ENCODE measurements around the gene OR10G3. TPM values are rescaled to one million over a fixed set of nuclear protein-coding genes. Genes with fewer than 3 reads are reported as not detected.

OR10G3 gene
- total and polyA plus RNA-seq, 2 of the 13 experiments (the other 11 are each of a cell fraction or from before 2014, with no cell fraction given) = not detected

Other genes starting within 250 kb of the OR10G3 start
- 230 and 340 TPM in 2 replicates for gene SUPT16H, start 196.1 kb downstream of the OR10G3 start, total RNA-seq (2016; rRNA removed; fragmentation: Illumina TruSeq; extraction: Trizol)
- 68.0 and 77.5 TPM in 2 replicates for gene SUPT16H, start 196.1 kb downstream of the OR10G3 start, polyA plus RNA-seq (2011; rRNA removed)
- 79.6 and 92.9 TPM in 2 replicates for gene CHD8, start 124.0 kb downstream of the OR10G3 start, total RNA-seq (2016; rRNA removed; fragmentation: Illumina TruSeq; extraction: Trizol)
- gene CHD8, start 124.0 kb downstream of the OR10G3 start, polyA plus RNA-seq (2011; rRNA removed) = 35.1 and 43.9 TPM in 2 replicates
- gene RAB2B, start 103.1 kb downstream of the OR10G3 start, total RNA-seq (2016; rRNA removed; fragmentation: Illumina TruSeq; extraction: Trizol) = 36.0 and 46.4 TPM in 2 replicates
- 55.6 and 60.6 TPM in 2 replicates for gene RAB2B, start 103.1 kb downstream of the OR10G3 start, polyA plus RNA-seq (2011; rRNA removed)
- gene TOX4, start 102.9 kb downstream of the OR10G3 start, total RNA-seq (2016; rRNA removed; fragmentation: Illumina TruSeq; extraction: Trizol) = 71.8 and 124 TPM in 2 replicates
- gene TOX4, start 102.9 kb downstream of the OR10G3 start, polyA plus RNA-seq (2011; rRNA removed) = 147 and 163 TPM in 2 replicates
- 114 and 123 TPM in 2 replicates for gene METTL3, start 68.7 kb downstream of the OR10G3 start, total RNA-seq (2016; rRNA removed; fragmentation: Illumina TruSeq; extraction: Trizol)
- gene METTL3, start 68.7 kb downstream of the OR10G3 start, polyA plus RNA-seq (2011; rRNA removed) = 122 and 130 TPM in 2 replicates
- 4.9 and 7.6 TPM in 2 replicates for gene SALL2, start 53.7 kb downstream of the OR10G3 start, total RNA-seq (2016; rRNA removed; fragmentation: Illumina TruSeq; extraction: Trizol)
- 5.8 and 7.0 TPM in 2 replicates for gene SALL2, start 53.7 kb downstream of the OR10G3 start, polyA plus RNA-seq (2011; rRNA removed)
- gene OR10G2, start 54.9 kb upstream of the OR10G3 start, total RNA-seq (2016; rRNA removed; fragmentation: Illumina TruSeq; extraction: Trizol) = not detected in 2 replicates
- gene OR10G2, start 54.9 kb upstream of the OR10G3 start, polyA plus RNA-seq (2011; rRNA removed) = not detected in 2 replicates
- gene OR4E2, start 73.8 kb upstream of the OR10G3 start, total RNA-seq (2016; rRNA removed; fragmentation: Illumina TruSeq; extraction: Trizol) = not detected in 2 replicates
- not detected in 2 replicates for gene OR4E2, start 73.8 kb upstream of the OR10G3 start, polyA plus RNA-seq (2011; rRNA removed)
- gene OR4E1, start 93.7 kb upstream of the OR10G3 start, total RNA-seq (2016; rRNA removed; fragmentation: Illumina TruSeq; extraction: Trizol) = not detected in 2 replicates
- not detected in 2 replicates for gene OR4E1, start 93.7 kb upstream of the OR10G3 start, polyA plus RNA-seq (2011; rRNA removed)

All from HepG2 (cell line).